Gastrocnemius medialis (tissue), 4 donors: ENCODE measurements around the gene ATP2A2. TPM values are rescaled to one million over a fixed set of nuclear protein-coding genes. Genes with fewer than 3 reads are reported as not detected.
A peak's percentile ranks its signal among the peaks of the same experiment; 100 is the strongest.

Source experiments
- ATAC-seq, 2 donors: fragments of 150-250 bp; one replicate each; pipeline ENCODE4 v1.9.1; 2016
- DNase-seq, 2 donors: peaks; one replicate each; pipeline ENCODE4 v3.0.0-alpha.2; 2019
- H3K27ac ChIP-seq, 4 donors: fragments of 200-600 bp; sonication (generic); 1 replicate in 1 of 4; 2 replicates in 3 of 4; pipeline ENCODE4 v1.5.1; 2016 to 2018; ENCODE audit warnings: mild to moderate bottlenecking in 2 of 4, moderate library complexity in 1 of 4
- H3K27me3 ChIP-seq, 3 donors: fragments of 200-600 bp; sonication (generic) in 2 of 3; 1 replicate in 1 of 3; 2 replicates in 2 of 3; pipeline versions ENCODE4 v1.5.1 to v1.6.0; 2016 to 2019; ENCODE audit warnings: mild to moderate bottlenecking in 1 of 3, moderate library complexity in 1 of 3
- H3K36me3 ChIP-seq, 2 donors: fragments of 200-600 bp; sonication (generic) in 1 of 2; one replicate each; pipeline ENCODE4 v1.5.1; 2017 to 2018
- H3K4me1 ChIP-seq, 2 donors: fragments of 200-600 bp; sonication (generic) in 1 of 2; one replicate each; pipeline ENCODE4 v1.5.1; 2016 to 2017; ENCODE audit warnings: mild to moderate bottlenecking in 2 of 2
- H3K4me3 ChIP-seq, 4 donors: fragments of 200-600 bp; sonication (generic) in 3 of 4; 1 replicate in 1 of 4; 2 replicates in 3 of 4; pipeline ENCODE4 v1.5.1; 2016 to 2019; ENCODE audit warnings: mild to moderate bottlenecking in 2 of 4
- H3K9me3 ChIP-seq, 3 donors: fragments of 200-600 bp; sonication (generic) in 2 of 3; 1 replicate in 1 of 3; 2 replicates in 2 of 3; pipeline ENCODE4 v1.5.1; 2016 to 2019
- POLR2A ChIP-seq, 2 donors: fragments of 450-650 bp; IDR thresholded peaks; one replicate each; pipeline ENCODE4 v1.6.1; 2017; ENCODE audit warnings: antibody characterized with exemption in 2 of 2, mild to moderate bottlenecking in 2 of 2, moderate library complexity in 2 of 2
- in situ Hi-C, 4 donors: fragments of 200-750 bp; cut with MboI; loops; one replicate each; pipeline versions ENCODE4 v1.15.0 to v1.8.0; 2017; ENCODE audit warnings: low sequenced_read_pairs in 4 of 4
- intact Hi-C: fragments of 100-400 bp; cut with DNase I; formaldehyde crosslinking; loops from one replicate; pipeline ENCODE4 v1.15.1; 2023; ENCODE audit warnings: low total_unique reads
- total RNA-seq, 4 donors: library from RNA; depleted of rRNA; stranded (reverse); fragments of >200 nt; gene quantifications; one replicate each; pipeline versions ENCODE4 v1.1.0 to v1.2.3, GENCODE V29; 2016
- TF ChIP-seq, protein P1 (sequence below), 5 experiments: fragments of 450-650 bp in 3 of 5; fragments of 200-600 bp in 2 of 5; sonication (generic) in 2 of 5; IDR thresholded peaks in 4 of 5; conservative IDR thresholded peaks in 1 of 5; 1 replicate in 4 of 5; 2 replicates in 1 of 5; pipeline ENCODE4 v1.5.1; 2016 to 2019; ENCODE audit warnings: antibody characterized with exemption in 5 of 5, mild to moderate bottlenecking in 3 of 5, moderate library complexity in 3 of 5

Gene ATP2A2
- total RNA-seq, 4 donors from 2014 or later, result 788 to 1,983 (median 1,302) TPM

DNA sequence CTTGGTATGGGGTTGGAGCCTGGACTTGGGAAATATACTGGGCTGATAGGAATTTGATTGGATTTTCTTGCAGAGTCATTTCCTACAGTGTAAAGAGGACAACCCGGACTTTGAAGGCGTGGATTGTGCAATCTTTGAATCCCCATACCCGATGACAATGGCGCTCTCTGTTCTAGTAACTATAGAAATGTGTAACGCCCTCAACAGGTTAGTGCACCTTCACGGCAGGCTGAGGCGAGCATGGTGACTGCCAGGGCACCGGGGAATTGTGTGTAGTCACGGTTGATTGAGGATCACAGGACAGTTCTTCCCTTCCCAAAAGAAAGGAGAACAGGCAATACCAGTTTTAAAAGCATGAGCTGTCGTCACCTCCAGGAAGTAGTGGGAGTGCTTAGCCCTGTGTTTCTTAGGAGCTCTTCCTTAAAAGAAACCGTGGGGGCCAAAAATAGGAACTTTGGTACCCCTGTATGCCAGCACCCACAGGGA, 64.2 kb downstream of the ATP2A2 start:
- no peaks in the 10 kb centered on the region for H3K9me3 ChIP-seq
- peak overlapping the region; percentile 5 to 60 (median 40) for H3K27ac ChIP-seq
- no peak for DNase-seq
- no peaks in the 10 kb centered on the region for H3K27me3 ChIP-seq
- no peak overlapping the region for H3K4me3 ChIP-seq
- in situ Hi-C loops (no loop called here), intact Hi-C loops (no loop called here)
- ATAC-seq, result peak in 1 of 2 donors; percentile 6
- TF ChIP-seq, protein P1, sequence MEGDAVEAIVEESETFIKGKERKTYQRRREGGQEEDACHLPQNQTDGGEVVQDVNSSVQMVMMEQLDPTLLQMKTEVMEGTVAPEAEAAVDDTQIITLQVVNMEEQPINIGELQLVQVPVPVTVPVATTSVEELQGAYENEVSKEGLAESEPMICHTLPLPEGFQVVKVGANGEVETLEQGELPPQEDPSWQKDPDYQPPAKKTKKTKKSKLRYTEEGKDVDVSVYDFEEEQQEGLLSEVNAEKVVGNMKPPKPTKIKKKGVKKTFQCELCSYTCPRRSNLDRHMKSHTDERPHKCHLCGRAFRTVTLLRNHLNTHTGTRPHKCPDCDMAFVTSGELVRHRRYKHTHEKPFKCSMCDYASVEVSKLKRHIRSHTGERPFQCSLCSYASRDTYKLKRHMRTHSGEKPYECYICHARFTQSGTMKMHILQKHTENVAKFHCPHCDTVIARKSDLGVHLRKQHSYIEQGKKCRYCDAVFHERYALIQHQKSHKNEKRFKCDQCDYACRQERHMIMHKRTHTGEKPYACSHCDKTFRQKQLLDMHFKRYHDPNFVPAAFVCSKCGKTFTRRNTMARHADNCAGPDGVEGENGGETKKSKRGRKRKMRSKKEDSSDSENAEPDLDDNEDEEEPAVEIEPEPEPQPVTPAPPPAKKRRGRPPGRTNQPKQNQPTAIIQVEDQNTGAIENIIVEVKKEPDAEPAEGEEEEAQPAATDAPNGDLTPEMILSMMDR (IDR thresholded peaks at IDR 0.05 in 4 of 5, conservative IDR thresholded peaks at IDR 0.05 in 1 of 5), result no peak
- TF ChIP-seq POLR2A (IDR thresholded peaks at IDR 0.05), result no peak
- peaks cover 12 to 100% of the 10 kb centered on the region in 2 donors for H3K36me3 ChIP-seq
- no peaks in the 10 kb centered on the region for H3K4me1 ChIP-seq

DNA sequence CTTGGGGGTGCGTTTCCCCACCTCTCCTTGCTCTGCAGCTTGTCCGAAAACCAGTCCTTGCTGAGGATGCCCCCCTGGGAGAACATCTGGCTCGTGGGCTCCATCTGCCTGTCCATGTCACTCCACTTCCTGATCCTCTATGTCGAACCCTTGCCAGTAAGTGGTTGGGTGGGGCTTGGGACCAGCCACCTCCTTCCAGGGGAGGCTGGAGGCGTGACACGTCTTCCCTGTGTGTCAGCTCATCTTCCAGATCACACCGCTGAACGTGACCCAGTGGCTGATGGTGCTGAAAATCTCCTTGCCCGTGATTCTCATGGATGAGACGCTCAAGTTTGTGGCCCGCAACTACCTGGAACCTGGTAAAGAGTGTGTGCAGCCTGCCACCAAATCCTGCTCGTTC, 64.9 kb downstream of the ATP2A2 start:
- no peak for DNase-seq
- in situ Hi-C loops, result no loop called here
- intact Hi-C loops, result no loop called here
- Histone ChIP-seq H3K36me3 (peaks cover 10 to 100% of the 10 kb centered on the region in 2 donors), H3K4me1 (no peaks in the 10 kb centered on the region), H3K9me3 (no peaks in the 10 kb centered on the region), H3K27me3 (no peaks in the 10 kb centered on the region), H3K27ac (peak overlapping the region in 3 of 4 donors; percentile 27 to 60 (median 54)), H3K4me3 (no peak overlapping the region)
- TF ChIP-seq, protein P1 (IDR thresholded peaks at IDR 0.05 in 4 of 5, conservative IDR thresholded peaks at IDR 0.05 in 1 of 5), result no peak
- TF ChIP-seq POLR2A (IDR thresholded peaks at IDR 0.05), result no peak
- ATAC-seq, result no peak

DNA sequence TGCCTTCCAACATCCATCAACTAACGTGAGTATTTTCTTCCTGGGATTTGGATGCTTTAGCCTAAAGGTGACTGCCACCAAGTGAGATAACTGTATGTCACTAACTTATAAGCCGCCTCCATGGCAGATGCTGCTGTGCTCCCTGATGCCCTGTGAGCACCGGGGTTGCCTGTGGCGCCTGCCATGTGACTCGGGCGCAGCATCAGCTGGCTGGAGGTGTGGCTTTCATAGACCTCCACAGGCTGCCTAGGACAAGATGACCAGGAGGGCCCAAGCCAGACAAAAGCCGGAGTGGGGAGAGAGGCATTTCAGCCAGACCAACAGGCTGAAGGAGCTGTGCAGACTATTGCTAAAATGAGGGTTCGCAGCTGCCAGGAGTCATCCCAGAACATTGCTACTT, 66.7 kb downstream of the ATP2A2 start:
- no peaks in the 10 kb centered on the region for H3K9me3 ChIP-seq
- in situ Hi-C loops, result no loop called here
- intact Hi-C loops, result no loop called here
- H3K27ac ChIP-seq, result peak overlapping the region in 1 of 4 donors; percentile 39
- H3K27me3 ChIP-seq, result no peaks in the 10 kb centered on the region
- peaks cover 8 to 85% of the 10 kb centered on the region in 2 donors for H3K36me3 ChIP-seq
- no peaks in the 10 kb centered on the region for H3K4me1 ChIP-seq
- ATAC-seq (no peak), DNase-seq (no peak)
- TF ChIP-seq, protein P1 (IDR thresholded peaks at IDR 0.05 in 4 of 5, conservative IDR thresholded peaks at IDR 0.05 in 1 of 5), result no peak
- no peak for TF ChIP-seq POLR2A (IDR thresholded peaks at IDR 0.05)
- H3K4me3 ChIP-seq, result no peak overlapping the region

DNA sequence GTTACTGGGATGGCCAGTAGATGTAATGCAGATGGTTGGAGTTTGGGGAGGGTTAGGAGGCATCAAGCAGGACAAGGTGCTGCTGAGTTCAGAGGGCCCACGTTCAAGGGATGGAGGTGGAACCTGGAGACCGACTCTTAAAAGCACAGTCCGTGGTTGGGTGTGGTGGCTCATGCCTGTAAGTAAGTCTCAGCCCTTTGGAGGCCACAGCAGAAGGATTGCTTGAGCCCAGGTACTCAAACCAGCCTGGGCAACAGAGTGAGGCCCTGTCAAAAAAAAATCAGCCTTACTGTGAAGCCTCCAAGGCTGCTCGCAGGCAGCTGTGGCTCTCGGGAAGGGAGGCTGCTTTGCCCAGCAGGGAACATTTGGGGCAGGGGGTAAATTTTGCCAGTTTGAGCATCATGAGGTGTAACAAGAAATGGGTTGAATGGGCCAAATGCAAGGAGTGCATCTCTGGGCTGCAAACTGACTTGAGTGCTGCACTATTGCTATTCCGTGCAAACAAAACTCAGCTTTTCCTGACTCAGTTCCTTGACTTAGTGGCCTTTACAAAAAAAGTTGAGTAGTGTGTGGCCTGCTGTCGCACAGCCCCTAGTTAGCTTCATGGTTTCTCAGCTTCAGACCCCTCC, 67.5 kb downstream of the ATP2A2 start:
- Histone ChIP-seq H3K4me3 (no peak overlapping the region), H3K4me1 (no peaks in the 10 kb centered on the region), H3K36me3 (peaks cover 8 to 77% of the 10 kb centered on the region in 2 donors), H3K9me3 (no peaks in the 10 kb centered on the region), H3K27me3 (no peaks in the 10 kb centered on the region), H3K27ac (no peak overlapping the region)
- intact Hi-C loops, result no loop called here
- in situ Hi-C loops, result no loop called here
- ATAC-seq, result no peak
- DNase-seq, result no peak
- no peak for TF ChIP-seq POLR2A (IDR thresholded peaks at IDR 0.05)

DNA sequence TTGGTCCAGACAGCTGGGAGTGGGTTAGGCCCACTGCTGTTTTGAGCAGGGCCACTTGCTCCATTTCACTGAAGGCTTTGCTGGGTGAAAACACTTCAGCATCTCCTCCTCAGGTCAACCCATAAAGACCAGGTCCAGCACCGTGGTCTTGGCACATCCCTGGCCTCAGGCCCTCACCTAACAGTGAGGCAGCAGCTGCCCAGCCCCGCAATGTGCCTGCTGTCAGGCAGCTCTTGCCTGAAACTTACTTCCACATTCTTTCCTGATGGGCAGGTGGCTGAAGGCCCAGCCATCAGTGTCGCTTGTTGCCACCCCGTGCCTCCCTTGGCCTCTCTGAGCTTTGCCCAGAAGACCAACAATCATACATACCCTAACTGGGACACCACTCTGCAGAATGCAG, 68.0 kb downstream of the ATP2A2 start:
- no peaks in the 10 kb centered on the region for H3K9me3 ChIP-seq
- intact Hi-C loops, result no loop called here
- H3K27me3 ChIP-seq, result no peaks in the 10 kb centered on the region
- TF ChIP-seq, protein P1 (IDR thresholded peaks at IDR 0.05 in 4 of 5, conservative IDR thresholded peaks at IDR 0.05 in 1 of 5), result no peak
- TF ChIP-seq POLR2A (IDR thresholded peaks at IDR 0.05), result no peak
- no peak overlapping the region for H3K4me3 ChIP-seq
- no peak for ATAC-seq
- no peak for DNase-seq
- H3K36me3 ChIP-seq, result peaks cover 8 to 72% of the 10 kb centered on the region in 2 donors
- H3K4me1 ChIP-seq, result no peaks in the 10 kb centered on the region
- H3K27ac ChIP-seq, result peak overlapping the region in 1 of 4 donors; percentile 17
- in situ Hi-C loops, result no loop called here
